HFFc6 (cell line): Measurements from ENCODE around the gene RCL1. TPM values are rescaled to one million over a fixed set of nuclear protein-coding genes. Genes with fewer than 3 reads are reported as not detected.

Source experiments
- DNase-seq: peaks from one replicate; pipeline ENCODE4 v3.0.0-alpha.2; 2018
- H3K27ac Mint-ChIP-seq: 2 replicates; pipeline ENCODE4 v1.8.0; 2020; ENCODE audit warnings: mild to moderate bottlenecking, mixed read lengths
- H3K27me3 Mint-ChIP-seq: 2 replicates; pipeline ENCODE4 v1.8.0; 2021; ENCODE audit warnings: mild to moderate bottlenecking, moderate library complexity, mixed read lengths; ENCODE audit not compliant: insufficient read depth
- H3K36me3 Mint-ChIP-seq: 2 replicates; pipeline ENCODE4 v1.8.0; 2021; ENCODE audit warnings: low read depth, mixed read lengths
- H3K4me1 Mint-ChIP-seq: 2 replicates; pipeline ENCODE4 v1.8.0; 2020; ENCODE audit warnings: low read depth, mixed read lengths
- H3K4me3 Mint-ChIP-seq: 2 replicates; pipeline ENCODE4 v1.8.0; 2020; ENCODE audit warnings: mild to moderate bottlenecking, moderate library complexity, mixed read lengths
- H3K9me3 Mint-ChIP-seq: 2 replicates; pipeline ENCODE4 v1.8.0; 2020; ENCODE audit warnings: mild to moderate bottlenecking, mixed read lengths
- long read RNA-seq: library from polyadenylated mRNA; unstranded; transcript quantifications from one replicate; pipeline ENCODE4 v2.0.0, GENCODE V29; 2019
- total RNA-seq, 6 experiments: library from RNA; stranded (reverse); fragmentation: NEBNext Ultra II Directional; extraction: Animal tissue kit (Norgen Biotek cat#: 25700); gene quantifications; 2 replicates in 1 of 6; 3 replicates in 5 of 6; pipeline ENCODE4 v1.2.3, GENCODE V29; 2021
- TF ChIP-seq, protein P1 (sequence below): fragments of 200-600 bp; sonication (generic); IDR thresholded peaks from 2 replicates; pipeline ENCODE4 v1.5.0; 2021; ENCODE audit warnings: antibody characterized with exemption, mild to moderate bottlenecking

Gene RCL1, protein sequence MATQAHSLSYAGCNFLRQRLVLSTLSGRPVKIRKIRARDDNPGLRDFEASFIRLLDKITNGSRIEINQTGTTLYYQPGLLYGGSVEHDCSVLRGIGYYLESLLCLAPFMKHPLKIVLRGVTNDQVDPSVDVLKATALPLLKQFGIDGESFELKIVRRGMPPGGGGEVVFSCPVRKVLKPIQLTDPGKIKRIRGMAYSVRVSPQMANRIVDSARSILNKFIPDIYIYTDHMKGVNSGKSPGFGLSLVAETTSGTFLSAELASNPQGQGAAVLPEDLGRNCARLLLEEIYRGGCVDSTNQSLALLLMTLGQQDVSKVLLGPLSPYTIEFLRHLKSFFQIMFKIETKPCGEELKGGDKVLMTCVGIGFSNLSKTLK
- 1 to 10 TPM; 7.4 to 9.8 (median 8.1) TPM for total RNA-seq
- long read RNA-seq, transcript RCL1-204 (9 exons, 2,134 nt): major isoform, 18 of 19 reads
- long read RNA-seq, partial matches to known transcripts: 1 of 19 reads
- long read RNA-seq, other reads (novel, unspliced or antisense): 0 of 19 reads

DNA sequence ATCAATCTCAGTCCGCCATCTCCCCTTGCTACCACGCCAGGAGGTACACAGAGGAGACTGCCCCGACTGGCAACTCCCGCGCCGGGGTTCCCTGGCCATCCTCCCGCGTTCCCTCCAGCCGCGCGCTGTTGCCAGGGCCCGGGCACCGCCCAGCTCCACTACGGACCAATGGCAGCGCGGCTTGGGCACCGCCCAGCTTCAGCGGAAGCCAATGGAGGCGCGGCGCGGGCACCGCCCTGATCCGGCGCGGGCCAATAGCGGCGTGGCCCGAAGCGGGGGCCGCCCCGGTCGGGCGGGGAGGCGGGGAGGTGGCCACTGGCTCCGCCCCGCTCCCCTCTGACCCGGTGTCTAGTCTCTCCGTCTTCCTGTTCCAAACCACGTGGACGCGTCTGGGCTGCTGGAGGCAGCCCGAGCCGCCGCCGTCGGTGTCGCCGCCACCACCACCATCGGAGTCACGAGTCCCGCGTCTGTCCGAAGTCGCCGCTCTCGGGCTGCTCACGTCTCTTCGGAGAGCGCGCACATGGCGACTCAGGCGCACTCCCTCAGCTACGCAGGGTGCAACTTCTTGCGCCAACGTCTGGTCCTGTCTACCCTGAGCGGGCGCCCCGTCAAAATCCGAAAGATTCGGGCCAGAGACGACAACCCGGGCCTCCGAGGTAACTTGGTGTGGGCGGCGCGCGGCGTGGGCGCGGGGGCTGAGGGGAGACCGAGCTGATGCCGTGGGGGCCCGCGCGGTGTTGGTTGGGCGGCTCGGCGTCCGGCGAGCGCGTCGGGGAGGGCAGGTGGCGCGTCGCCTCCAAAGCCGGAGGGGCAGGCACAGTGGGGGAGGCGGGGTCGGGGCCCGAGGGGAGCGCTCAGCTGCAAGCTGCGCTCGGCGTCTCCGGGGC is at the start of gene RCL1:
TSS of gene RCL1 (plus strand) at position 373 of the 887 bp plus-strand sequence. CDS start at position 521, 148 bp downstream.
- Mint-ChIP-seq H3K4me3 (peak within 1 kb of the TSS; percentile 99), H3K4me1 (peaks cover 20% of the 10 kb centered on the region), H3K27me3 (no peaks in the 10 kb centered on the region; the same call in 1 of the 2 replicates), H3K9me3 (no peaks in the 10 kb centered on the region), H3K36me3 (no peaks in the 10 kb centered on the region), H3K27ac (peak within 1 kb of the TSS; percentile 89)
- TF ChIP-seq, protein P1, sequence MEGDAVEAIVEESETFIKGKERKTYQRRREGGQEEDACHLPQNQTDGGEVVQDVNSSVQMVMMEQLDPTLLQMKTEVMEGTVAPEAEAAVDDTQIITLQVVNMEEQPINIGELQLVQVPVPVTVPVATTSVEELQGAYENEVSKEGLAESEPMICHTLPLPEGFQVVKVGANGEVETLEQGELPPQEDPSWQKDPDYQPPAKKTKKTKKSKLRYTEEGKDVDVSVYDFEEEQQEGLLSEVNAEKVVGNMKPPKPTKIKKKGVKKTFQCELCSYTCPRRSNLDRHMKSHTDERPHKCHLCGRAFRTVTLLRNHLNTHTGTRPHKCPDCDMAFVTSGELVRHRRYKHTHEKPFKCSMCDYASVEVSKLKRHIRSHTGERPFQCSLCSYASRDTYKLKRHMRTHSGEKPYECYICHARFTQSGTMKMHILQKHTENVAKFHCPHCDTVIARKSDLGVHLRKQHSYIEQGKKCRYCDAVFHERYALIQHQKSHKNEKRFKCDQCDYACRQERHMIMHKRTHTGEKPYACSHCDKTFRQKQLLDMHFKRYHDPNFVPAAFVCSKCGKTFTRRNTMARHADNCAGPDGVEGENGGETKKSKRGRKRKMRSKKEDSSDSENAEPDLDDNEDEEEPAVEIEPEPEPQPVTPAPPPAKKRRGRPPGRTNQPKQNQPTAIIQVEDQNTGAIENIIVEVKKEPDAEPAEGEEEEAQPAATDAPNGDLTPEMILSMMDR: no peak
- peak; percentile 92 for DNase-seq

DNA sequence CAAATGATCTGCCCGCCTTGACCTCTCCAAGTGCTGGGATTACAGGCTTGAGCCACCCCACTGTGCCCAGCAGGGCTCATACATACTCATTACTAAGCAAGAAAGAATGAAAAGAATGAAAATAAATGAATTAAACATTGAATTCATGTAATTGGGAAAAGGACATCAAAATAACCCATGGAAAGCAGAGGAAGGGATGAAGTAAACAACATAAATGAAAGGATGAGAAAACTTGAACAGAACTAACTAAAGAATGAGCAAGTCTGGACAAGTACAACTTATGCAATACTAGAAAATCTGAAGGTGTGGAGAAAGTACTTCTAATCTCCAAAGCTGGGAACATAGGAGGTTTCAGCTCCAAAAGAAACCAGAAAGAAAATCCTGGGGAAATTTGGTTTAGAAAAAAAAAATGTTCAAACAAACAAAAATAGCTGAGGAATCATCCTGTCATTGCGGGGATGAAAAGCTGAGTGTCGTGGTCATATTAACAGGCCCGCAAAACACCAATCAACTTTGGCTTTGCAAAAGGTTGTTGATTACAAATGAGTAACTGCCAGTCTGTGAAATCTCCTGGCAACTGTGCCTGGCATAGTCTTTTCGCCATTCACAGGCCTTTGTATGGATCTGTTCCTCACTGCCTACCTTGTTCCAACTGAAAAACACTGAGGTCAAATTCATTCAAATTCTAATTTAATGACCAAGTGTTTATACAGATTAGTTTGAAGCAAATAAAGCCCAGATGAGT is 49.4 kb upstream of the RCL1 start:
- no peaks in the 10 kb centered on the region for H3K9me3 Mint-ChIP-seq
- DNase-seq: no peak
- peak overlapping the region; percentile 27; the same call in 1 of the 2 replicates for H3K27ac Mint-ChIP-seq
- no peaks in the 10 kb centered on the region for H3K36me3 Mint-ChIP-seq
- peaks cover 30% of the 10 kb centered on the region for H3K4me1 Mint-ChIP-seq
- no peak overlapping the region; the same call in 1 of the 2 replicates for H3K4me3 Mint-ChIP-seq
- TF ChIP-seq, protein P1: no peak
- no peaks in the 10 kb centered on the region for H3K27me3 Mint-ChIP-seq

DNA sequence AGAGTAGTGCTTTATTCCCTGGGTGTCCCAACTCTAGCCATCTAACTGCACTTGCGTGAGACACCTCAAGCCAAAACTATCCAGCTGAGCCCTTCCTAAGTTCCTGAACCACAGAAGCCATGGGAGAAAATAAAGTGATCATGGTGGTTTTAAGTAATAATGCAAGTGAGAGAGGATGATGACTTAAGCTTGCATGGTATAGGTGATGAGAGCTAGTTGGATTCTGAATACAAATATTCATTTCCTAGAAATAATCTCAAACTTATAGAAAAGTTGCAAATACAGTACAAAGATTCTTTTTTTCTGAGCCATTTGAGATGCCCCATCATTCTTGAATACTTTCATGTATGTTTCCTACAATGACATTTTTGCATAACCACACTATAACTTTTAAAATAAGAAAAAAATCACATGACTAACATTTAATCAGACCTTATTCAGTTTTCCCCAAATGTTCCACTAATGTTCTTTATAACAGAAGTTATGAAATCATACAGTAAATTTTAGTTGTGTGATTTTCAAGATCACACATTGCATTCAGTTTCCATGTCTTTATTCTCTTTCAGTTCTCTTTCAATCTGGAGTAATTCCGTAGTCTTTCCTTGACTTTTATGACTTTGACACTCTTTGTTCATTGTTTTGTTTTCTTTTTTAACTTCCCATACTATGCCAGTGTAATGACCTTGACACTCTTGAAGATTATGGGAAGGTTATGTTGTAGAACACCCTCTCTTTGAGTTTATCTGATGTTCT is 46.3 kb upstream of the RCL1 start:
- H3K27ac Mint-ChIP-seq: no peak overlapping the region
- no peaks in the 10 kb centered on the region for H3K9me3 Mint-ChIP-seq
- DNase-seq: no peak
- no peaks in the 10 kb centered on the region for H3K36me3 Mint-ChIP-seq
- peaks cover 36% of the 10 kb centered on the region for H3K4me1 Mint-ChIP-seq
- H3K4me3 Mint-ChIP-seq: no peak overlapping the region
- TF ChIP-seq, protein P1: no peak
- no peaks in the 10 kb centered on the region for H3K27me3 Mint-ChIP-seq

DNA sequence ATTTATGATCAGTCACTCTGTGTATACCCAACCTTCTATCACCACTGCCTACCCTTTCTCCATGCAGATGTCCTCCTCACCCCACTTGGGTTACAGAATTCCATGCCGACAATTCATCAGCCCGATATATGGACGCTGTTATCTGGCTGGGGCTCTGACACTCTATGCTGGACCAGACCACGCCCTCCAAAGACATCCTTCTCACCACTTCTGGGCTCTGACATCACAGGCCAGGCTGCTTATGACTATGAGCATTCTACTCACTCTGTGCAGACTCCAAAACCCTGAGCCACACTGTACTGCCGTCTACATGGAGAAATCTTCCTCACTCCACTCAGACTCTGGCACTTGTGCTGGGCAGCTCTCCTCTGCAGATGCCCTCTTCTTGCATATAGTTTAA is 44.1 kb upstream of the RCL1 start:
- TF ChIP-seq, protein P1: no peak
- no peaks in the 10 kb centered on the region for H3K9me3 Mint-ChIP-seq
- no peak for DNase-seq
- no peaks in the 10 kb centered on the region for H3K36me3 Mint-ChIP-seq
- H3K27me3 Mint-ChIP-seq: no peaks in the 10 kb centered on the region; the same call in 1 of the 2 replicates
- H3K27ac Mint-ChIP-seq: no peak overlapping the region
- peaks cover 16% of the 10 kb centered on the region; the same call in 1 of the 2 replicates for H3K4me1 Mint-ChIP-seq
- H3K4me3 Mint-ChIP-seq: no peak overlapping the region
